ENCODE measurements around the gene DCXR. TPM values are rescaled to one million over a fixed set of nuclear protein-coding genes. Genes with fewer than 3 reads are reported as not detected.

Gene DCXR
- total RNA-seq, 1 donor from 2014 or later = 219 TPM

DNA sequence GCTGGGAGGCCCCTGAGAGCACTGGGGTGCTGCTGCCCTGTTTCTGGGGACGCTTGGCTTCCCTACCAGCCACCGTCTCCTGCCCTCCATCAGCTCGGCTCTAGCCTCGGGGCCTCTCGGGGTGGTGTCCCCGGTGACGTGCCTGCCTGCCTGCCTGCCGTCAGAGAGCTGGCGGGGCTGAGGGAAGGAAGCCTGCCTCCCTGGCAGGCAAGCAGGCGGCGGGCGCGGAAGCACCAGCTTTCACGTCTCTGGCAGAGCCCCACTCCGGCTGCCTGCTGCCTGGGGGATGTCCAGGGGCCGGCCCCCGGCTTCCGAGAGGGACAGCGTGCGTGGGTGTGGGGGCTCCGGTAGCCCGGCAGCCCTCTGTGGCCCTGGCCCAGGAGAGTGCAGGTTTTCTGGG is 24.2 kb downstream of the DCXR start:
- intact Hi-C loops (cut with micrococcal nuclease) = no loop called here
- peak; percentile 48 for DNase-seq
- no peaks in the 10 kb centered on the region for H3K36me3 ChIP-seq

DNA sequence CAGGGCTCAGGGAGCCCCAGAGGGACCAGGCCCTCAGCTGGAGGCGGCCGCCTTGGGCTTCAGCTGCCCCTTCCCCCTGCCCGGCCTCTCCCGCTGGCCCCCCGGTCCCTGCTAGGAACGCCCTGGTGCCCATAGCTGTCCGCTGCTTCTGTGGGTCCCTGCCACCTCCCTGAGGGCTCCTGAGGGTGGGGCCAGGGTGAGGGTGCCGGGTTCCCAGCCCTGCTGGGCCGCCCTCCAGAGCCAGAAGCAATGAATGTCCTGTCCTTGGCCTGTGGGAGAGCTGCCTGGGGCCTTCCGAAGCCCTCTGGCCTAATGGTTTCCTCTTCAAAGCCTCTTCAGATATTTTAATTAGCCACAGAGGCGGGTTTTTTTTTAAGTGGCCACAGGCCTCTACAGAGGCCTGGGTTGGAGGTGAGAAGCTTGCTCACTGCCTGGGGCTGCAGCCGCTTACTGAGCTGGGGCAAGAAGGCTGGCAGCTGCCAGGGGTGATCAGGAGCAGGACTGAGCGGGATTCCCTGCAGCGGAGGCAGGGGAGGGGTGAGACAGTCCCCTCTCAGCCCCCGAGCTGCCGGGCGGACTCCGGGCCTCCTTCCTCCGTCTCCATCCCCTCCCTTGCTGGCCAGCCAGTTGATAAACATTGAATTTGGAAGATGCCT is 24.7 kb downstream of the DCXR start:
- Histone ChIP-seq H3K4me1 (peaks cover 48% of the 10 kb centered on the region), H3K27ac (replicated peaks) (peak overlapping the region; percentile 96), H3K9me3 (replicated peaks) (no peaks in the 10 kb centered on the region), H3K36me3 (no peaks in the 10 kb centered on the region), H3K4me3 (peak overlapping the region; percentile 33), H3K27me3 (ENCODE audit: low read depth) (no peaks in the 10 kb centered on the region)
- TF ChIP-seq, protein P1, sequence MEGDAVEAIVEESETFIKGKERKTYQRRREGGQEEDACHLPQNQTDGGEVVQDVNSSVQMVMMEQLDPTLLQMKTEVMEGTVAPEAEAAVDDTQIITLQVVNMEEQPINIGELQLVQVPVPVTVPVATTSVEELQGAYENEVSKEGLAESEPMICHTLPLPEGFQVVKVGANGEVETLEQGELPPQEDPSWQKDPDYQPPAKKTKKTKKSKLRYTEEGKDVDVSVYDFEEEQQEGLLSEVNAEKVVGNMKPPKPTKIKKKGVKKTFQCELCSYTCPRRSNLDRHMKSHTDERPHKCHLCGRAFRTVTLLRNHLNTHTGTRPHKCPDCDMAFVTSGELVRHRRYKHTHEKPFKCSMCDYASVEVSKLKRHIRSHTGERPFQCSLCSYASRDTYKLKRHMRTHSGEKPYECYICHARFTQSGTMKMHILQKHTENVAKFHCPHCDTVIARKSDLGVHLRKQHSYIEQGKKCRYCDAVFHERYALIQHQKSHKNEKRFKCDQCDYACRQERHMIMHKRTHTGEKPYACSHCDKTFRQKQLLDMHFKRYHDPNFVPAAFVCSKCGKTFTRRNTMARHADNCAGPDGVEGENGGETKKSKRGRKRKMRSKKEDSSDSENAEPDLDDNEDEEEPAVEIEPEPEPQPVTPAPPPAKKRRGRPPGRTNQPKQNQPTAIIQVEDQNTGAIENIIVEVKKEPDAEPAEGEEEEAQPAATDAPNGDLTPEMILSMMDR (IDR thresholded peaks at IDR 0.05; ENCODE audit: borderline replicate concordance) = no peak
- no peak for DNase-seq
- intact Hi-C loops (cut with micrococcal nuclease) = no loop called here

More for the DNA sequence above, 24.2 kb downstream of the DCXR start:
- Histone ChIP-seq H3K27me3 (ENCODE audit: low read depth) (no peaks in the 10 kb centered on the region), H3K9me3 (replicated peaks) (no peaks in the 10 kb centered on the region), H3K4me1 (peaks cover 42% of the 10 kb centered on the region), H3K27ac (replicated peaks) (peak overlapping the region; percentile 96), H3K4me3 (peak overlapping the region; percentile 33)
- TF ChIP-seq, protein P1 (IDR thresholded peaks at IDR 0.05; ENCODE audit: borderline replicate concordance) = no peak

DNA sequence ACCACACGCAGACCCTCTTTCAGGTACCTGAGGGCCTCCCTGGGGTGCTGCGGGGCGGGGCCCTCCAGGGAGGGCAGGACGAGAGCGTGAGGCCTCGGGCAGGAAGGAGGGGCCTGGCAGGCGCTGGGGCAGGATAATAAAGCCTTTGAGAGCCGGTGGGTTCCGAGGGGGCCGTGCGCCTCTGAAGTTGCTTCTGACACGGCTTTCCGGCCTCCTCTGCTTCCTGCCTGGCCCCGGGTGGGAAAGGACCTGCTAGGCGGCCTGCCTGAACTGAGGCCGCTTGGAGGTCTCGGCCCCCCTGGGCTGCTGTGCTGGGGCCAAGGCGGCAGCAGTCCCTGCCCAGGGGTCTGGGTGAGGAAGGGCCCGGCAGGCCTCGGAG is 25.2 kb downstream of the DCXR start:
- Histone ChIP-seq H3K4me1 (peaks cover 53% of the 10 kb centered on the region), H3K4me3 (no peak overlapping the region), H3K36me3 (no peaks in the 10 kb centered on the region), H3K27me3 (ENCODE audit: low read depth) (no peaks in the 10 kb centered on the region), H3K27ac (replicated peaks) (peak overlapping the region; percentile 96), H3K9me3 (replicated peaks) (no peaks in the 10 kb centered on the region)
- TF ChIP-seq, protein P1 (IDR thresholded peaks at IDR 0.05; ENCODE audit: borderline replicate concordance) = no peak
- intact Hi-C loops (cut with micrococcal nuclease) = no loop called here
- no peak for DNase-seq

DNA sequence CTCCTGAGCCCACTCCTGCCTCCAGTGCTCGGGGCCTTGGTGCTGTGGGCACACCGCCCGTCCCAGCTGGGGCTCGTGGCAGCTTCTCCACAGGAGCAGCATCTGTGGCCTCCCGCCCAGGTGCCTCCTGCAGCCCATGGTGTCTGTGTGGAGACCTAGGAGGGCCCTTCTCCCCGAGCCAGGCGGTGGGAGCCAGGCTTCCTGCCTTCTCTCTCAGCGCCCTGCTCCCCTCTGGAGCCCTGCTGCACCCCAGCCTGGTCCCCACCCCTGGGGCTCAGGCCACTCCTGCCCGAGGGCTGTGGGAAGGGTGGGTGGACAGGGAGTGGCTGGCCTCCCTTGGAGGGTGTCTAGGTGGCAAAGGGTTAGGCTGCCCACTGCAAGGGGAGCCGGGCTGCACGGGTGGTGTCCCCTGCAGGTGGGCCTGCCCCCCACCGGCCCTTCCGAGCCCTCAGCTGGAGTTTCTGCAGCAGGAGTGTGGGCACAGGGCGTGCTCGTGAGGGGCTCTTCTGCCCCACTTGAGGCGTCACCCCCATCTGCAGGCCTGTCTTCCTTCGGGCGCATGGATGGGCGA is 25.8 kb downstream of the DCXR start:
- peak overlapping the region; percentile 96 for H3K27ac ChIP-seq (replicated peaks)
- intact Hi-C loops (cut with micrococcal nuclease) = no loop called here
- no peaks in the 10 kb centered on the region for H3K27me3 ChIP-seq (ENCODE audit: low read depth)
- peaks cover 58% of the 10 kb centered on the region for H3K4me1 ChIP-seq
- no peaks in the 10 kb centered on the region for H3K9me3 ChIP-seq (replicated peaks)
- TF ChIP-seq, protein P1 (IDR thresholded peaks at IDR 0.05; ENCODE audit: borderline replicate concordance) = no peak
- no peak for DNase-seq
- no peak overlapping the region for H3K4me3 ChIP-seq
- no peaks in the 10 kb centered on the region for H3K36me3 ChIP-seq

DNA sequence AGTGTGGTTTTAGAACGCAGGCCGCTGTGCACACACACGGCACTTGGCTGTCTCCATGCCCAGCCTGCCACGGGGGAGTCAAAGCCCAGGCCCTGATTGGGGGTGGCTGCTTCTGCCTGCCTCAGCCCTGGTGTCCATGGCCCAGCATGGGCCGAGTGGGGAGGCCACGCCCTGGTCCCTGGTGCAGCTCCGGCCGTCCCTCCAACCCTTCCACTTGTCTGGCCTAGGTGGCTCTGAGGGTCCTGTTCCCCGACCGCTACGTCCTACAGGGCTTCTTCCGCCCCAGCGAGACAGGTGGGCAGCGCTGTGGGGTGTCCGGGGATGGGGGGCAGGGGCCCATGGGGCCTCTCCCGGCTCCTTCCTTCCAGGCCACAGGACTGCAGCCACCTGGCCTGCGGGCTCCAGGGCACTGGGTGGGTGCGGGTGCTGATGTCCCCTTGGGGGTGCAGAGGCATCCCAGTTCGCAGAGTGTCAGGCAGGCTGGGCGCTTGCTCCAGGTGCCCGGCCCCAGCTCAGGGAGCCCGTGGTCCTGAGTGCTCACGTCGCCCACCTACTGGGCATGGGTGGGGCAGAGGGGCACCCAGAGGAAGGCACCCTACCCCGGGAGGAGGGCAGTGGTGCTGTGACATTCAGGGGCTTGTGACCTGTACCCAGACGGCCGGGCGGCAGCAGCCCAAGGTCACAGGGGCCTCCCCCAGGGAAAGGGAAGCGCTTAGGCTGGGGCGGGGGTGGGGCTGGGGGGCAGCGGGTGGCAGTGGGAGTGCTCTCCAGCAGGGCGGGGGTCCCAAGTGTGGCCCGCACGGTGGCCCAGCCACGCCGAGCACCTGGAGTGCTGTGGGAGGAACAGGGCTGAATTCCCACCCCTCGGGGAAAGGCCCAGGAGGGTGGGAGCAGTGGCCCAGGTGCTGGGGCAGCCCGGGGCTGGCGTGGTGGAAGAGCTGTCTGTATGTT is 26.6 kb downstream of the DCXR start:
- Histone ChIP-seq H3K27ac (replicated peaks) (no peak overlapping the region), H3K4me1 (peaks cover 67% of the 10 kb centered on the region), H3K9me3 (replicated peaks) (no peaks in the 10 kb centered on the region), H3K36me3 (no peaks in the 10 kb centered on the region), H3K4me3 (no peak overlapping the region), H3K27me3 (ENCODE audit: low read depth) (no peaks in the 10 kb centered on the region)
- intact Hi-C loops (cut with micrococcal nuclease) = no loop called here
- TF ChIP-seq, protein P1 (IDR thresholded peaks at IDR 0.05; ENCODE audit: borderline replicate concordance) = no peak
- no peak for DNase-seq

Data from left ventricle myocardium inferior (tissue), 1 donor.